ENCODE measurements around the gene UMODL1.

DNA sequence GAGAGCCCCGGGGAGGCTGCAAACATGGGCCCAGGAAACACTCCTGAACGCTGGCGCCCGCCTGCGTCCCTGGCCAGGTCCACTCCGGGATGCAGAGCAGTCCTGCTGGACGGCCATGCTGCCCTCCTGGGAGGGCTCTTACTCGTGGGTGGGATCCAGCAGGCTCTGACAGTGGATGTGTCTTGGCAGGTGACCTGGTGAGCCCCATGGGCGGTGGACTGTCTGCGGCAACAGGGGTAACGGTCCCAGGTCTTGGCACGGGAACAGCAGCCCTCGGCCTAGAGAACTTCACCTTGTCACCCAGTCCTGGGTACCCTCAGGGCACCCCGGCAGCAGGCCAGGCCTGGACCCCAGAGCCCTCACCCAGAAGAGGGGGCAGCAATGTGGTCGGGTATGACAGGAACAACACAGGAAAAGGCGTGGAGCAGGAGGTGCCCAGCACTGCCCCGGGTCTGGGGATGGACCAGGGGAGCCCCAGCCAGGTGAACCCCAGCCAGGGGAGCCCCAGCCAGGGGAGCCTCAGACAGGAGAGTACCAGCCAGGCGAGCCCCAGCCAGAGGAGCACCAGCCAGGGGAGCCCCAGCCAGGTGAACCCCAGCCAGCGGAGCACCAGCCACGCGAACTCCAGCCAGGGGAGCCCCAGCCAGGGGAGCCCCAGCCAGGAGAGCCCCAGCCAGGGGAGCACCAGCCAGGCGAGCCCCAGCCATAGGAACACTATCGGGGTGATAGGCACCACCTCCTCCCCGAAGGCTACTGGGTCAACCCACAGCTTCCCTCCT lies 39.8 kb downstream of the UMODL1 start:
- no peak for TF ChIP-seq POLR2AphosphoS5 (IDR thresholded peaks at IDR 0.05)
- TF ChIP-seq EP300 (IDR thresholded peaks at IDR 0.05): no peak
